D721Med (cell line): Measurements from ENCODE around the gene CAMK1D.

Experiments
- DNase-seq: peaks from one replicate; pipeline ENCODE4 v3.0.0; 2011; ENCODE audit warnings: low spot score; ENCODE audit not compliant: insufficient read length
- FAIRE-seq: peaks from 2 replicates; lab custom pipeline; 2011; peaks lifted over from hg19 to GRCh38; lab: Jason Lieb, UNC
- TF ChIP-seq, protein P1 (sequence below): IDR thresholded peaks from 2 replicates; pipeline ENCODE4 v1.5.1; 2012; ENCODE audit warnings: mild to moderate bottlenecking, control low read depth; ENCODE audit not compliant: insufficient read depth; ENCODE audit errors: missing control alignments

Gene CAMK1D

DNA sequence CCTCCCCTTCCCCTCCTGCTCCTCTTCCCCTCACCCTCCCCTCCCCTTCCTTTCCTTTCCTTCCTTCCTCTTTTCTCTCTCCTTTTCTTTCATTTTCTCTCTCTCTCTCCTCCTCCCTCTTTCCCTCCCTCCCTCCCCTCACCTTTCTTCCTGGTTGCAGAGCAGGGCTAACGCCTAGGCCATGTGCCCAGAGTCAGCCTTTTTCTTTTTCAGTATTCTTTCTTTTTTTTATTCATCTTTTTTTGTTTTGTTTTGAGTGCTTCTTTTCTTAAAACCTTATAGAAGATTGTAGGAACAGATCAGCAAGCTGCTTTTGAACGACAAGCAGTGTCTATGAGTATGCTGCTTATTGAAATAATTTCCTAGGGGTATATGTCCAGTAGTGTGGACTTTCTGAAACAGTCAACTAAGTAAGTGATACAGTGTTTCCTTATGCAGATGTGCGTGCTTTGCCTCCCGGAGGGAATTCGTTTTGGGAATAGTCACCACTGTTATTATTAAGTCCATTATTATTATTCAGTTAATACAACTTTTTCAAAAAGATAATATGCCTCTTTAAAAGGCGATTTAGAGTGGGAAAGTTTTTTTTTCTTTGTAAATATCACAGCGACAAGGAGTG lies 219.2 kb downstream of the CAMK1D start:
- TF ChIP-seq, protein P1, sequence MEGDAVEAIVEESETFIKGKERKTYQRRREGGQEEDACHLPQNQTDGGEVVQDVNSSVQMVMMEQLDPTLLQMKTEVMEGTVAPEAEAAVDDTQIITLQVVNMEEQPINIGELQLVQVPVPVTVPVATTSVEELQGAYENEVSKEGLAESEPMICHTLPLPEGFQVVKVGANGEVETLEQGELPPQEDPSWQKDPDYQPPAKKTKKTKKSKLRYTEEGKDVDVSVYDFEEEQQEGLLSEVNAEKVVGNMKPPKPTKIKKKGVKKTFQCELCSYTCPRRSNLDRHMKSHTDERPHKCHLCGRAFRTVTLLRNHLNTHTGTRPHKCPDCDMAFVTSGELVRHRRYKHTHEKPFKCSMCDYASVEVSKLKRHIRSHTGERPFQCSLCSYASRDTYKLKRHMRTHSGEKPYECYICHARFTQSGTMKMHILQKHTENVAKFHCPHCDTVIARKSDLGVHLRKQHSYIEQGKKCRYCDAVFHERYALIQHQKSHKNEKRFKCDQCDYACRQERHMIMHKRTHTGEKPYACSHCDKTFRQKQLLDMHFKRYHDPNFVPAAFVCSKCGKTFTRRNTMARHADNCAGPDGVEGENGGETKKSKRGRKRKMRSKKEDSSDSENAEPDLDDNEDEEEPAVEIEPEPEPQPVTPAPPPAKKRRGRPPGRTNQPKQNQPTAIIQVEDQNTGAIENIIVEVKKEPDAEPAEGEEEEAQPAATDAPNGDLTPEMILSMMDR = no peak
- DNase-seq (no peak), FAIRE-seq (no peak)

DNA sequence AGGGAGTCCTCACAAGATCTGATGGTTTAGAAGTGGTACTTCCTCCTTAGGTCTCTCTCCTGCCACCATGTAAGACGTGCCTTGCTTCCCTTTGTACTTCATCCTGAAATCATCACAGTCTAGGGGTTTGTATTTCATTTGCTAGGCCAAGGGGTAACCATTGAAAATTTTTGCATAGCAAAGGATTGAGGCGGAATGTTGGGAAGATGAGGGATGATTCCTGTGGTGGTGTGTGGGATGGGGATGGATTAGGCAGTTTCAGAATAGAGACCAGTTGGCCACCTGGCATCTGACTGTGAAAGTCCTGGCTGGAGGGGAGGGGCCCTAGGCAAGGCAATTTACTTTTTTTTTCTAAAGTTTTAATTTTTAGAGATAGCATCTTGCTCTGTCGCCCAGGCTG lies 222.9 kb downstream of the CAMK1D start:
- TF ChIP-seq, protein P1 = no peak
- FAIRE-seq (no peak), DNase-seq (no peak)

DNA sequence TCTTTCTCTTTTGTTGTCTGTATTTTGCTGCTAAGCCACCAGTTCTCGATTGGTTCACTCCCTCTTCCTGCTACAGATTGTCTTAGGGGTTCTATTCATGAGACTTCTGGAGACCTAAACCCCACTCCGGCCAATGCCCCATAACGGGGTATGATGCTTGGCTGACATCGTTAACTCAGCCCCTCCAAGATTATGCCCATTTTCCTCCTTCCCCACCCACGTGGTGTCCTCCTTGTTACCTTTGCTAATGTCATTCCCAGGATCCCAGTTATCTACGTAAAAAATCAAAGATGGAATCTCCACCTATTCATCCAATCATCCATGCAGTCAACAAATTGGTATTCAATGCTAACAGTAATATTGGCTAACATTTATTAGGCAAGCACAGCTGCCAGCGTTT lies 228.3 kb downstream of the CAMK1D start:
- DNase-seq (no peak), FAIRE-seq (no peak)
- TF ChIP-seq, protein P1 = no peak

DNA sequence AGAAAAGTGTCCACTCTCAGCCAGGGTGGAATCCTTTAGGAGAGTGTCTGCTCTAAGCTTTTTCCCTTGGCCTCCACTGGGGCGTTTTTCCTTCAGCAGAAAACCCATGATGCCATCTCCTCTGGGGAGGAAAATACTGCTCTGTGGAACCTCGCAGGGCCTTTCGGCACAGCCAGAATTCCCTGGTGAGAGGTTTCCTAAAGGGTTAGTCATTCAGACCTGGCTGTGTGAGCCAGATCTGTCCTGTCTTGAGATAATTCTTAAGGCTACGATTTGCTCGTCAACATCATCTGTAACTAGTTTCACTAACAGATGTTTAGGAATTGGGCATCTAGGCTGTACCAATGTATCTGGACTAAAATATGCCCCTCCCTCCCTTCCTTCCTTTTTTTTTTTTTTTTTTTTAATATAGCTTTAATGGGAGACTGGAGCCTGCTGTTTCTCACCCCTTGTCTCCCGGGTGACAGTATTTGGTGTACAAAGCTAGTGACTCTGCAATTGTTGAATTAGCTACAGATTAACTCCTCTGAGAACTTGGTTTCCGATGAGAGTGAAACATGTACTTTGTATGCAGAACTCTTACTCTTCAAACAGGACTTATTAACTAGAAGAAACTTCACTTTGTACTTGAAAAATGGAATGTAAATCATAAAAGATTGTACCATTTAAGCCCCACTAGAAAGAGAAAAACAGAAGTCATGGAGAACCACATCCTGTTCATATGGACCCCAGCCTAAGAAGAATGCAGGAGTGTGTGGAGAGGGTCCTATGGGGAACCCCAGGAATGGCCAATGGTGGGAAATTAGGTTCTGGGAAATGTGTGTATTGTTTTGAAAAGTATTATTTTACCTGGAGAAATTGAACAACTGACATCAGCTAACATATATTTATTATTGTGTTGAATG lies 230.9 kb downstream of the CAMK1D start:
- no peak for DNase-seq
- TF ChIP-seq, protein P1 = no peak
- no peak for FAIRE-seq

DNA sequence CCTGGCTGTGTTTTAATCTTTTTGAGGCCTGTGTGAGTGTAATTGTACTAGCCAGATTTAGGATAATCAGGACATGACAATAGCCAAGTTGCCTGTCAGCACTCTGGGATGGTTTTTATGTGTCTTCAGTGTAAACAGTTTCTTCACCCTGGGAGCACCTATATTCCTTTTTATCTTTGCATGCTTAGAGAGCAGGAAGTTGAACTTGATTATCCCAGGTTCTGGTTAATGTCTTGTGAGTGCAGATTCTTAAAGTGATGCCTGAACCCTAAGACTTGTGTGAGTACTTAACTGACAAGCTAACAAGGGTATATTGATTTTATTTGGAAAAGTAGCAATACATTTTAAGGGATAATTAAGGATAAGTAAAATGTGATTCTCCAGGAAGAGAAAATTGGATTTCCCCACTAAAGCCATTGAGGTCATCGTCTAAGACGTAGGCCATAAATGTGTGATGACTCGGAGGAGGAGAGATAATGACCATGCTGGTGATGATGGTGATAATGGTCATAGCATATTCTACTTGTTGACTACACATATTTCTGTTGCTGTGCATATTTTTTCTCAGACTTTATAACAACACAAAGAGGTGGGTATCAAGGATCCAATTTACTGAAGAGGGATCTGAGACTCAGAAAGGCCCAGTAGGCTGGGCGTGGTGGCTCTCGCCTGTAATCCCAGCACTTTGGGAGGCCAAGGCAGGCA lies 234.7 kb downstream of the CAMK1D start:
- DNase-seq (no peak), FAIRE-seq (no peak)
- TF ChIP-seq, protein P1 = no peak

DNA sequence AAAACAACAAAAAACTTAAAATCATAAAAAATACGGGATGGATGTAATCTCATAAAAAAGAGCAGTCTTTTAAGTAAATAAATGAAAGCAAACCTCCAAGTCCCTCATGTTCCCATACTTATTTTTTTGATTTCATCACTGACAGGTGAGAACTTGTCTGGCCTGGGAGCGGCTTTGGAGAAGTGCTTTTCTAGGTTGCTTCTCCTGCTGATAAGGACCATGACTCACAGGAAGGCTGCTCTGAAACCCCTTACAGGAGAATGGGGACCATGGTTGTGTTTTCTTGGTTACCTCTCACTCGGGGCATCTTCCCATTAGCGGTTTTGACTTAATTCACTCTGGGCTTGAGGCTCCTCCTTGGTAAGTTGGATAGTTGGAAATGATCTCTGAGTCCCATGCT lies 237.4 kb downstream of the CAMK1D start:
- TF ChIP-seq, protein P1 = no peak
- DNase-seq (no peak), FAIRE-seq (no peak)
